ENCODE data around the gene ACTRT2. TPM values are rescaled to one million over a fixed set of nuclear protein-coding genes. Genes with fewer than 3 reads are reported as not detected.

Gene ACTRT2
- total RNA-seq, 2 donors from 2014 or later: not detected

GRCh38 chr1:3026581-3027391, 5.5 kb downstream of the ACTRT2 start:
- no peak overlapping the region for H3K27ac ChIP-seq
- H3K36me3 ChIP-seq (replicated peaks in 1 of 2; ENCODE audit: insufficient read depth in 1 of 2, low read depth in 2 of 2): no peaks in the 10 kb centered on the region
- ATAC-seq (no peak), DNase-seq (no peak)
- intact Hi-C loops (cut with DNase I): no loop called here
- no peak overlapping the region for H3K4me3 ChIP-seq
- 73 to 77% methylated on average over 11 of the region's 11 CpGs for WGBS, 2 donors
- no peaks in the 10 kb centered on the region for H3K9me3 ChIP-seq
- H3K27me3 ChIP-seq: no peaks in the 10 kb centered on the region
- no peaks in the 10 kb centered on the region for H3K4me1 ChIP-seq
- no peak for TF ChIP-seq POLR2A (IDR thresholded peaks at IDR 0.05)
- no peak for TF ChIP-seq CTCF (IDR thresholded peaks at IDR 0.05)

- TF ChIP-seq POLR2A (IDR thresholded peaks at IDR 0.05): no peak
- no peak for TF ChIP-seq CTCF (IDR thresholded peaks at IDR 0.05)
- DNase-seq: no peak
- no peaks in the 10 kb centered on the region for H3K27me3 ChIP-seq
Measured at GRCh38 chr1:3027611-3028371, 6.5 kb downstream of the ACTRT2 start.

DNA sequence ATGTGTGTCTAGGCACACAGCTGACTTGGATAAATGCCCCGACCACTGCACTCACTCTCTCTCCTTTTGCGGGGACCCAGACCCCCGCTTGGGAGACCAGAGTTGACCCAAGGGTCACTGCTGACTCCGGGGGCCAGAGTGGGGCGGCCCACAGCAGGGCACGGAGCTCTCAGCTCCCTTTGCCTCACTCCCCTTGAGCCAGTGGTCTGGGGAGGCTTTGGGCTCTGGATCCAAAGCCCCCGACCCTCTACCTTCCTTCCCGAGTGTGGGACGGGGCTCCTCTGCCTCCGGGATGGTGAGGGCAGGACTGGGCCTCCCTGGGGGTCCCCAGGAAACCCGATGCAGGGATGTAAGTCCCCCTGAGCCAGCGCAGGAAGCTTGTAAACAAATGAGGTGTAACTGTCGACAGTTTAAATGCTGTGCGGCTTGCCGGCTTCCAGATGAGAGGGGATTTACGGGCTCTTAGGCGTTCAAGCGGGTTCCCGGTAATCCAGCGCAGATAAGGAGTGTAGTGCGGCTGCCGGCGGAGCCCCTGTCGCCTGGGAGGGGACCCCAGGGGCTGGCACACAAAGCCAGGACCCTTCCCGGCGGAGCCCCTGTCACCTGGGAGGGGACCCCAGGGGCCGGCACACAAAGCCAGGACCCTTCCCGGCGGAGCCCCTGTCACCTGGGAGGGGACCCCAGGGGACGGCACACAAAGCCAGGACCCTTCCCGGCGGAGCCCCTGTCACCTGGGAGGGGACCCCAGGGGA, 7.4 kb downstream of the ACTRT2 start:
- Histone ChIP-seq H3K4me1 (no peaks in the 10 kb centered on the region), H3K27me3 (no peaks in the 10 kb centered on the region), H3K9me3 (no peaks in the 10 kb centered on the region), H3K4me3 (no peak overlapping the region), H3K36me3 (replicated peaks in 1 of 2; ENCODE audit: insufficient read depth in 1 of 2, low read depth in 2 of 2) (no peaks in the 10 kb centered on the region), H3K27ac (no peak overlapping the region)
- WGBS, 2 donors: 31 to 47% methylated on average over 10 to 32 of the region's 32 CpGs
- no peak for ATAC-seq
- DNase-seq: no peak
- intact Hi-C loops (cut with DNase I): no loop called here
- TF ChIP-seq POLR2A (IDR thresholded peaks at IDR 0.05) (no peak), CTCF (IDR thresholded peaks at IDR 0.05) (no peak)

More at GRCh38 chr1:3027611-3028371, 6.5 kb downstream of the ACTRT2 start:
- WGBS, 2 donors: 81 to 90% methylated on average over 2 to 20 of the region's 20 CpGs
- no peak overlapping the region for H3K27ac ChIP-seq
- no peaks in the 10 kb centered on the region for H3K36me3 ChIP-seq (replicated peaks in 1 of 2; ENCODE audit: insufficient read depth in 1 of 2, low read depth in 2 of 2)
- H3K4me3 ChIP-seq: no peak overlapping the region
- H3K9me3 ChIP-seq: no peaks in the 10 kb centered on the region
- intact Hi-C loops (cut with DNase I): no loop called here
- ATAC-seq: no peak
- no peaks in the 10 kb centered on the region for H3K4me1 ChIP-seq

DNA sequence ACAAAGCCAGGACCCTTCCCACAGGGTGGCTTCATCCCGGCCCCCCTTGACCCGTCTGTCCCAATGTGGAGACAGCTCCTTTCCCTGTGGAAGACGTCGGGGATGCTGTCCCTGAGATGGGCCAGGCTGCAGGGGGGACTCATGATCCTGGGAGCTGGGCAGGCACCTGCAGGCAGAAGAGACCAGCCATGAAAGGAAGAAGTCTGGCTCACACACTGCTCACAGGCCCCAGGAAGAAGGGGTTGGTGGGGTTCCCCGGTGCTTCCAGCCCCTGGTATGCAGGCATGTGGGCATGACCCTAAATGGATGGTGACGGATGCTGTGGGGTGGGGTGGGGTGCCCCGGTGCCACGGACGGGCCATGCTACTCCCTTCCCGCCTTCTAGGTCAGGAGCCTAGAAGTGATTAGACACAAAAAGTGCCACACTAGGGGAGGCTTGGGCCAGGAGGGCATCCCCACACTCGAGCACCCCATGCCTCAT, 8.3 kb downstream of the ACTRT2 start:
- ATAC-seq (no peak), DNase-seq (no peak)
- no peaks in the 10 kb centered on the region for H3K4me1 ChIP-seq
- no peaks in the 10 kb centered on the region for H3K9me3 ChIP-seq
- no peaks in the 10 kb centered on the region for H3K36me3 ChIP-seq (replicated peaks in 1 of 2; ENCODE audit: insufficient read depth in 1 of 2, low read depth in 2 of 2)
- H3K27ac ChIP-seq: no peak overlapping the region
- H3K4me3 ChIP-seq: no peak overlapping the region
- TF ChIP-seq POLR2A (IDR thresholded peaks at IDR 0.05) (no peak), CTCF (IDR thresholded peaks at IDR 0.05) (no peak)
- intact Hi-C loops (cut with DNase I): no loop called here
- WGBS, 2 donors: 74 to 78% methylated on average over 3 to 11 of the region's 11 CpGs
- H3K27me3 ChIP-seq: no peaks in the 10 kb centered on the region
